H9 (cell line): ENCODE results near the gene P3H2. TPM values are rescaled to one million over a fixed set of nuclear protein-coding genes. Genes with fewer than 3 reads are reported as not detected.
"Not testable (repeated sequence)": the region's sequence is repeated elsewhere in the genome, so short reads cannot be mapped to it uniquely, and the experiment has no call there.

ENCODE experiments used
- DNase-seq: peaks from one replicate; pipeline ENCODE4 v3.0.0-alpha.2; 2017
- H2AFZ ChIP-seq: one replicate; pipeline ENCODE4 v1.6.1; 2013; ENCODE audit warnings: mild to moderate bottlenecking, low read length, control low read depth, moderate library complexity
- H2AK5ac ChIP-seq: 2 replicates; pipeline ENCODE4 v1.6.1; 2013; ENCODE audit warnings: low read length, control low read depth, mixed read lengths; ENCODE audit not compliant: insufficient read length
- H2BK120ac ChIP-seq: one replicate; pipeline ENCODE4 v1.6.1; 2013; ENCODE audit warnings: low read depth, mild to moderate bottlenecking, low read length, control low read depth, inconsistent platforms; ENCODE audit not compliant: poor library complexity, severe bottlenecking
- H2BK12ac ChIP-seq: 2 replicates; pipeline ENCODE4 v1.6.1; 2013; ENCODE audit warnings: low read length, control low read depth, mixed read lengths, low read depth; ENCODE audit not compliant: insufficient read length
- H2BK15ac ChIP-seq: 2 replicates; pipeline ENCODE4 v1.6.1; 2013; ENCODE audit warnings: low read depth, low read length, control low read depth
- H2BK20ac ChIP-seq: one replicate; pipeline ENCODE4 v1.6.1; 2013; ENCODE audit warnings: low read depth, mild to moderate bottlenecking, low read length, control low read depth, inconsistent platforms; ENCODE audit not compliant: poor library complexity, severe bottlenecking
- H2BK5ac ChIP-seq: 2 replicates; pipeline ENCODE4 v1.6.1; 2013; ENCODE audit warnings: low read length, control low read depth, mixed read lengths; ENCODE audit not compliant: insufficient read length
- H3K14ac ChIP-seq: 2 replicates; pipeline ENCODE4 v1.6.1; 2013; ENCODE audit warnings: low read length, control low read depth; ENCODE audit not compliant: insufficient read depth
- H3K18ac ChIP-seq: 2 replicates; pipeline ENCODE4 v1.6.1; 2013; ENCODE audit warnings: low read depth, mild to moderate bottlenecking, mixed read lengths, low read length, control low read depth; ENCODE audit not compliant: insufficient read length
- H3K23ac ChIP-seq: 2 replicates; pipeline ENCODE4 v1.6.1; 2013; ENCODE audit warnings: low read length, control low read depth, mixed read lengths, low read depth; ENCODE audit not compliant: insufficient read length
- H3K23me2 ChIP-seq: 2 replicates; pipeline ENCODE4 v1.6.1; 2013; ENCODE audit warnings: low read depth, mild to moderate bottlenecking, mixed read lengths, low read length, control low read depth; ENCODE audit not compliant: insufficient read length, poor library complexity, severe bottlenecking
- H3K27ac ChIP-seq: 2 replicates; pipeline ENCODE4 v1.5.1; 2013; ENCODE audit warnings: low read length, control low read depth, mixed read lengths, low read depth; ENCODE audit not compliant: insufficient read length
- H3K27me3 ChIP-seq: 2 replicates; pipeline ENCODE4 v1.6.1; 2013; ENCODE audit warnings: low read length, control low read depth, inconsistent platforms; ENCODE audit not compliant: insufficient read depth
- H3K4ac ChIP-seq: 2 replicates; pipeline ENCODE4 v1.6.1; 2013; ENCODE audit warnings: low read depth, mild to moderate bottlenecking, control low read depth, inconsistent platforms, low read length, moderate library complexity
- H3K4me1 ChIP-seq: 2 replicates; pipeline ENCODE4 v1.6.1; 2013; ENCODE audit warnings: low read length, control low read depth, inconsistent platforms; ENCODE audit not compliant: insufficient read depth
- H3K4me2 ChIP-seq: 2 replicates; pipeline ENCODE4 v1.6.1; 2013; ENCODE audit warnings: low read length, control low read depth, mixed read lengths; ENCODE audit not compliant: insufficient read length, insufficient read depth
- H3K56ac ChIP-seq: 2 replicates; pipeline ENCODE4 v1.6.1; 2013; ENCODE audit warnings: low read depth, mild to moderate bottlenecking, mixed read lengths, low read length, control low read depth; ENCODE audit not compliant: insufficient read length
- H3K79me1 ChIP-seq: 2 replicates; pipeline ENCODE4 v1.6.1; 2013; ENCODE audit warnings: low read depth, mild to moderate bottlenecking, moderate library complexity, low read length, control low read depth, inconsistent platforms; ENCODE audit not compliant: insufficient read depth, poor library complexity, severe bottlenecking
- H3K79me2 ChIP-seq: 2 replicates; pipeline ENCODE4 v1.6.1; 2013; ENCODE audit warnings: low read length, control low read depth, inconsistent platforms; ENCODE audit not compliant: insufficient read depth
- H3K9ac ChIP-seq: 2 replicates; pipeline ENCODE4 v1.6.1; 2013; ENCODE audit warnings: low read length, control low read depth, mixed read lengths; ENCODE audit not compliant: insufficient read length; ENCODE audit errors: extremely low read depth
- H3K9me3 ChIP-seq: one replicate; pipeline ENCODE4 v1.6.1; 2013; ENCODE audit warnings: low read depth, low read length, inconsistent platforms; ENCODE audit not compliant: control insufficient read depth
- H3T11ph ChIP-seq: one replicate; pipeline ENCODE4 v1.6.1; 2013; ENCODE audit warnings: mild to moderate bottlenecking, low read length, control low read depth, inconsistent platforms
- H4K20me1 ChIP-seq: one replicate; pipeline ENCODE4 v1.6.1; 2013; ENCODE audit not compliant: control insufficient read depth, insufficient read length, insufficient read depth
- H4K5ac ChIP-seq: 2 replicates; pipeline ENCODE4 v1.6.1; 2013; ENCODE audit warnings: low read depth, mild to moderate bottlenecking, mixed read lengths, low read length, control low read depth; ENCODE audit not compliant: insufficient read length
- H4K8ac ChIP-seq: replicated peaks from 2 replicates; pipeline ENCODE4 v1.6.1; 2013; ENCODE audit warnings: low read length, control low read depth, mixed read lengths, low read depth; ENCODE audit not compliant: insufficient read length
- H4K91ac ChIP-seq: 2 replicates; pipeline ENCODE4 v1.6.1; 2013; ENCODE audit warnings: low read depth, mild to moderate bottlenecking, moderate library complexity, mixed read lengths, low read length, control low read depth; ENCODE audit not compliant: insufficient read length
- H3K27ac Mint-ChIP-seq, 3 experiments: 2 replicates in 2 of 3; 3 replicates in 1 of 3; pipeline ENCODE4 v1.8.0; 2020 to 2021; ENCODE audit warnings: mixed read lengths in 3 of 3, mild to moderate bottlenecking in 1 of 3, moderate library complexity in 1 of 3
- H3K27me3 Mint-ChIP-seq: 2 replicates; pipeline ENCODE4 v1.8.0; 2021; ENCODE audit warnings: low read depth, mild to moderate bottlenecking, moderate library complexity, mixed read lengths
- H3K36me3 Mint-ChIP-seq, 3 experiments: 2 replicates in 2 of 3; 3 replicates in 1 of 3; pipeline ENCODE4 v1.8.0; 2020 to 2021; ENCODE audit warnings: low read depth in 3 of 3, mixed read lengths in 3 of 3; ENCODE audit not compliant: insufficient read depth in 1 of 3
- H3K4me1 Mint-ChIP-seq, 2 experiments: 2 replicates each; pipeline ENCODE4 v1.8.0; 2020; ENCODE audit warnings: mixed read lengths in 2 of 2
- H3K4me3 Mint-ChIP-seq, 2 experiments: 2 replicates in 1 of 2; 3 replicates in 1 of 2; pipeline ENCODE4 v1.8.0; 2020 to 2021; ENCODE audit warnings: mild to moderate bottlenecking in 2 of 2, mixed read lengths in 2 of 2, moderate library complexity in 1 of 2
- H3K9me3 Mint-ChIP-seq, 2 experiments: 2 replicates in 1 of 2; 3 replicates in 1 of 2; pipeline ENCODE4 v1.8.0; 2020; ENCODE audit warnings: mild to moderate bottlenecking in 2 of 2, mixed read lengths in 2 of 2, moderate library complexity in 1 of 2
- WGBS: extraction: QIAGEN DNeasy Blood & Tissue Kit; methylation state at CpG from one replicate; pipeline ENCODE4 v1.1.7; 2013; ENCODE audit warnings: missing lambda C conversion rate, low lambda C conversion rate, mixed read lengths; ENCODE audit not compliant: insufficient read length; ENCODE audit errors: extremely low coverage; 5-methylcytosine and 5-hydroxymethylcytosine counted together
- total RNA-seq: library from RNA; stranded (reverse); gene quantifications from 2 replicates; pipeline ENCODE4 v1.2.1, GENCODE V29; 2021

Gene P3H2
- total RNA-seq, 1 experiment from 2014 or later: 41.5 TPM

- not testable (repeated sequence) for H4K8ac ChIP-seq, H3K4ac ChIP-seq, H3K9me3 ChIP-seq, H2BK20ac ChIP-seq, H3K79me2 ChIP-seq, H2AK5ac ChIP-seq, H3K4me2 ChIP-seq, H4K20me1 ChIP-seq, H3K27me3 Mint-ChIP-seq, DNase-seq, H2BK12ac ChIP-seq, H3K14ac ChIP-seq, H3T11ph ChIP-seq, H3K9ac ChIP-seq, H3K23ac ChIP-seq, H3K23me2 ChIP-seq, H3K27ac ChIP-seq, H3K4me1 ChIP-seq, H2BK120ac ChIP-seq, H4K91ac ChIP-seq, H3K27me3 ChIP-seq, H3K56ac ChIP-seq, H3K79me1 ChIP-seq, H2AFZ ChIP-seq, H2BK5ac ChIP-seq, H4K5ac ChIP-seq, H3K18ac ChIP-seq, H2BK15ac ChIP-seq
- peak overlapping the region; percentile 34 to 35; a peak in 3 of 5 replicates for H3K4me3 Mint-ChIP-seq
- H3K36me3 Mint-ChIP-seq: peaks cover 27 to 50% (median 39%) of the 10 kb centered on the region in 3 experiments
- peaks cover 6 to 11% of the 10 kb centered on the region in 2 experiments; a peak in 3 of 4 replicates for H3K4me1 Mint-ChIP-seq
- peak overlapping the region in 2 of 3 experiments; percentile 29 to 91; a peak in 4 of 7 replicates for H3K27ac Mint-ChIP-seq
- WGBS: no CpG with 5 or more reads among the region's 7 CpGs
- H3K9me3 Mint-ChIP-seq: peaks cover 32 to 41% of the 10 kb centered on the region in 2 experiments
These were observed 24.1 kb upstream of the P3H2 start for GRCh38 chr3:190144793-190145192.
